H9 (cell line): ENCODE measurements around the gene TRIM40. TPM values are rescaled to one million over a fixed set of nuclear protein-coding genes. Genes with fewer than 3 reads are reported as not detected.

ENCODE experiments used
- DNase-seq: peaks from one replicate; pipeline ENCODE4 v3.0.0-alpha.2; 2017
- H2AFZ ChIP-seq: one replicate; pipeline ENCODE4 v1.6.1; 2013; ENCODE audit warnings: mild to moderate bottlenecking, low read length, control low read depth, moderate library complexity
- H2AK5ac ChIP-seq: 2 replicates; pipeline ENCODE4 v1.6.1; 2013; ENCODE audit warnings: low read length, control low read depth, mixed read lengths; ENCODE audit not compliant: insufficient read length
- H2BK120ac ChIP-seq: one replicate; pipeline ENCODE4 v1.6.1; 2013; ENCODE audit warnings: low read depth, mild to moderate bottlenecking, low read length, control low read depth, inconsistent platforms; ENCODE audit not compliant: poor library complexity, severe bottlenecking
- H2BK12ac ChIP-seq: 2 replicates; pipeline ENCODE4 v1.6.1; 2013; ENCODE audit warnings: low read length, control low read depth, mixed read lengths, low read depth; ENCODE audit not compliant: insufficient read length
- H2BK15ac ChIP-seq: 2 replicates; pipeline ENCODE4 v1.6.1; 2013; ENCODE audit warnings: low read depth, low read length, control low read depth
- H2BK20ac ChIP-seq: one replicate; pipeline ENCODE4 v1.6.1; 2013; ENCODE audit warnings: low read depth, mild to moderate bottlenecking, low read length, control low read depth, inconsistent platforms; ENCODE audit not compliant: poor library complexity, severe bottlenecking
- H2BK5ac ChIP-seq: 2 replicates; pipeline ENCODE4 v1.6.1; 2013; ENCODE audit warnings: low read length, control low read depth, mixed read lengths; ENCODE audit not compliant: insufficient read length
- H3K14ac ChIP-seq: 2 replicates; pipeline ENCODE4 v1.6.1; 2013; ENCODE audit warnings: low read length, control low read depth; ENCODE audit not compliant: insufficient read depth
- H3K18ac ChIP-seq: 2 replicates; pipeline ENCODE4 v1.6.1; 2013; ENCODE audit warnings: low read depth, mild to moderate bottlenecking, mixed read lengths, low read length, control low read depth; ENCODE audit not compliant: insufficient read length
- H3K23ac ChIP-seq: 2 replicates; pipeline ENCODE4 v1.6.1; 2013; ENCODE audit warnings: low read length, control low read depth, mixed read lengths, low read depth; ENCODE audit not compliant: insufficient read length
- H3K23me2 ChIP-seq: 2 replicates; pipeline ENCODE4 v1.6.1; 2013; ENCODE audit warnings: low read depth, mild to moderate bottlenecking, mixed read lengths, low read length, control low read depth; ENCODE audit not compliant: insufficient read length, poor library complexity, severe bottlenecking
- H3K27ac ChIP-seq: 2 replicates; pipeline ENCODE4 v1.5.1; 2013; ENCODE audit warnings: low read length, control low read depth, mixed read lengths, low read depth; ENCODE audit not compliant: insufficient read length
- H3K27me3 ChIP-seq: 2 replicates; pipeline ENCODE4 v1.6.1; 2013; ENCODE audit warnings: low read length, control low read depth, inconsistent platforms; ENCODE audit not compliant: insufficient read depth
- H3K4ac ChIP-seq: 2 replicates; pipeline ENCODE4 v1.6.1; 2013; ENCODE audit warnings: low read depth, mild to moderate bottlenecking, control low read depth, inconsistent platforms, low read length, moderate library complexity
- H3K4me1 ChIP-seq: 2 replicates; pipeline ENCODE4 v1.6.1; 2013; ENCODE audit warnings: low read length, control low read depth, inconsistent platforms; ENCODE audit not compliant: insufficient read depth
- H3K4me2 ChIP-seq: 2 replicates; pipeline ENCODE4 v1.6.1; 2013; ENCODE audit warnings: low read length, control low read depth, mixed read lengths; ENCODE audit not compliant: insufficient read length, insufficient read depth
- H3K56ac ChIP-seq: 2 replicates; pipeline ENCODE4 v1.6.1; 2013; ENCODE audit warnings: low read depth, mild to moderate bottlenecking, mixed read lengths, low read length, control low read depth; ENCODE audit not compliant: insufficient read length
- H3K79me1 ChIP-seq: 2 replicates; pipeline ENCODE4 v1.6.1; 2013; ENCODE audit warnings: low read depth, mild to moderate bottlenecking, moderate library complexity, low read length, control low read depth, inconsistent platforms; ENCODE audit not compliant: insufficient read depth, poor library complexity, severe bottlenecking
- H3K79me2 ChIP-seq: 2 replicates; pipeline ENCODE4 v1.6.1; 2013; ENCODE audit warnings: low read length, control low read depth, inconsistent platforms; ENCODE audit not compliant: insufficient read depth
- H3K9ac ChIP-seq: 2 replicates; pipeline ENCODE4 v1.6.1; 2013; ENCODE audit warnings: low read length, control low read depth, mixed read lengths; ENCODE audit not compliant: insufficient read length; ENCODE audit errors: extremely low read depth
- H3K9me3 ChIP-seq: one replicate; pipeline ENCODE4 v1.6.1; 2013; ENCODE audit warnings: low read depth, low read length, inconsistent platforms; ENCODE audit not compliant: control insufficient read depth
- H3T11ph ChIP-seq: one replicate; pipeline ENCODE4 v1.6.1; 2013; ENCODE audit warnings: mild to moderate bottlenecking, low read length, control low read depth, inconsistent platforms
- H4K20me1 ChIP-seq: one replicate; pipeline ENCODE4 v1.6.1; 2013; ENCODE audit not compliant: control insufficient read depth, insufficient read length, insufficient read depth
- H4K5ac ChIP-seq: 2 replicates; pipeline ENCODE4 v1.6.1; 2013; ENCODE audit warnings: low read depth, mild to moderate bottlenecking, mixed read lengths, low read length, control low read depth; ENCODE audit not compliant: insufficient read length
- H4K8ac ChIP-seq: replicated peaks from 2 replicates; pipeline ENCODE4 v1.6.1; 2013; ENCODE audit warnings: low read length, control low read depth, mixed read lengths, low read depth; ENCODE audit not compliant: insufficient read length
- H4K91ac ChIP-seq: 2 replicates; pipeline ENCODE4 v1.6.1; 2013; ENCODE audit warnings: low read depth, mild to moderate bottlenecking, moderate library complexity, mixed read lengths, low read length, control low read depth; ENCODE audit not compliant: insufficient read length
- H3K27ac Mint-ChIP-seq, 3 experiments: 2 replicates in 2 of 3; 3 replicates in 1 of 3; pipeline ENCODE4 v1.8.0; 2020 to 2021; ENCODE audit warnings: mixed read lengths in 3 of 3, mild to moderate bottlenecking in 1 of 3, moderate library complexity in 1 of 3
- H3K27me3 Mint-ChIP-seq: 2 replicates; pipeline ENCODE4 v1.8.0; 2021; ENCODE audit warnings: low read depth, mild to moderate bottlenecking, moderate library complexity, mixed read lengths
- H3K36me3 Mint-ChIP-seq, 3 experiments: 2 replicates in 2 of 3; 3 replicates in 1 of 3; pipeline ENCODE4 v1.8.0; 2020 to 2021; ENCODE audit warnings: low read depth in 3 of 3, mixed read lengths in 3 of 3; ENCODE audit not compliant: insufficient read depth in 1 of 3
- H3K4me1 Mint-ChIP-seq, 2 experiments: 2 replicates each; pipeline ENCODE4 v1.8.0; 2020; ENCODE audit warnings: mixed read lengths in 2 of 2
- H3K4me3 Mint-ChIP-seq, 2 experiments: 2 replicates in 1 of 2; 3 replicates in 1 of 2; pipeline ENCODE4 v1.8.0; 2020 to 2021; ENCODE audit warnings: mild to moderate bottlenecking in 2 of 2, mixed read lengths in 2 of 2, moderate library complexity in 1 of 2
- H3K9me3 Mint-ChIP-seq, 2 experiments: 2 replicates in 1 of 2; 3 replicates in 1 of 2; pipeline ENCODE4 v1.8.0; 2020; ENCODE audit warnings: mild to moderate bottlenecking in 2 of 2, mixed read lengths in 2 of 2, moderate library complexity in 1 of 2
- CTCF ChIP-seq: fragments of 200-600 bp; sonication (generic); conservative IDR thresholded peaks from 3 replicates; pipeline ENCODE4 v1.8.0; 2021; ENCODE audit warnings: antibody characterized with exemption, mild to moderate bottlenecking
- WGBS: extraction: QIAGEN DNeasy Blood & Tissue Kit; methylation state at CpG from one replicate; pipeline ENCODE4 v1.1.7; 2013; ENCODE audit warnings: missing lambda C conversion rate, low lambda C conversion rate, mixed read lengths; ENCODE audit not compliant: insufficient read length; ENCODE audit errors: extremely low coverage; 5-methylcytosine and 5-hydroxymethylcytosine counted together
- total RNA-seq: library from RNA; stranded (reverse); gene quantifications from 2 replicates; pipeline ENCODE4 v1.2.1, GENCODE V29; 2021

The TRIM40 gene
- total RNA-seq, 1 experiment from 2014 or later, result not detected

- no peak overlapping the region for H2AFZ ChIP-seq
- Mint-ChIP-seq H3K27ac (no peak overlapping the region), H3K4me1 (peaks cover 3 to 8% of the 10 kb centered on the region in 2 experiments; a peak in 3 of 4 replicates), H3K27me3 (no peaks in the 10 kb centered on the region), H3K9me3 (no peaks in the 10 kb centered on the region), H3K4me3 (no peak overlapping the region), H3K36me3 (peaks cover 17 to 78% (median 52%) of the 10 kb centered on the region in 3 experiments; a peak in 6 of 7 replicates)
- H3T11ph ChIP-seq, result no peak overlapping the region
- no peaks in the 10 kb centered on the region for H3K9me3 ChIP-seq
- no peaks in the 10 kb centered on the region for H4K20me1 ChIP-seq
- H4K8ac ChIP-seq, result no peak overlapping the region
- H3K4me1 ChIP-seq, result no peaks in the 10 kb centered on the region
- H3K14ac ChIP-seq, result no peak overlapping the region
- no CpG with 5 or more reads among the region's 12 CpGs for WGBS
- no peak overlapping the region for H3K9ac ChIP-seq
- H2AK5ac ChIP-seq, result no peak overlapping the region
- no peak overlapping the region for H2BK5ac ChIP-seq
- no peak overlapping the region for H3K56ac ChIP-seq
- H3K4me2 ChIP-seq, result no peak overlapping the region
- no peak for DNase-seq
- no peak overlapping the region for H2BK12ac ChIP-seq
- no peak overlapping the region for H2BK20ac ChIP-seq
- no peak overlapping the region for H3K4ac ChIP-seq
- no peak overlapping the region for H3K18ac ChIP-seq
- no peak for TF ChIP-seq CTCF
- no peak overlapping the region for H3K23ac ChIP-seq
- H3K27ac ChIP-seq, result no peak overlapping the region
- no peaks in the 10 kb centered on the region for H3K23me2 ChIP-seq
- H4K91ac ChIP-seq, result no peak overlapping the region
- H3K27me3 ChIP-seq, result no peaks in the 10 kb centered on the region
- H3K79me2 ChIP-seq, result no peaks in the 10 kb centered on the region
- no peak overlapping the region for H2BK120ac ChIP-seq
- no peak overlapping the region for H4K5ac ChIP-seq
- no peaks in the 10 kb centered on the region for H3K79me1 ChIP-seq
- H2BK15ac ChIP-seq, result no peak overlapping the region
These were observed 60.4 kb downstream of the TRIM40 start for GRCh38 chr6:30196376-30196775.

Other genes with a start within 250 kb of the TRIM40 start
- gene HLA-A, start 193.6 kb upstream of the TRIM40 start, total RNA-seq, result 248 and 252 TPM in 2 replicates
- gene POLR1H, start 74.9 kb upstream of the TRIM40 start, total RNA-seq, result 31.9 and 33.1 TPM in 2 replicates
- gene PPP1R11, start 68.9 kb upstream of the TRIM40 start, total RNA-seq, result 22.7 and 23.8 TPM in 2 replicates
- gene RNF39, start 60.4 kb upstream of the TRIM40 start, total RNA-seq, result 0.26 and 0.39 TPM in 2 replicates
- not detected in 2 replicates for gene TRIM31, start 23.1 kb upstream of the TRIM40 start, total RNA-seq
- gene TRIM10, start 25.1 kb downstream of the TRIM40 start, total RNA-seq, result 0.07 and 0.09 TPM in 2 replicates
- gene TRIM15, start 27.4 kb downstream of the TRIM40 start, total RNA-seq, result 0.20 TPM in 1 of 2 replicates, not detected in the other
- 33.9 and 35.8 TPM in 2 replicates for gene TRIM26, start 77.3 kb downstream of the TRIM40 start, total RNA-seq
- 26.2 and 26.8 TPM in 2 replicates for gene TRIM39, start 190.8 kb downstream of the TRIM40 start, total RNA-seq
- 62.2 and 64.0 TPM in 2 replicates for gene RPP21, start 209.0 kb downstream of the TRIM40 start, total RNA-seq